Measurements from ENCODE around the gene DCAKD.

DNA sequence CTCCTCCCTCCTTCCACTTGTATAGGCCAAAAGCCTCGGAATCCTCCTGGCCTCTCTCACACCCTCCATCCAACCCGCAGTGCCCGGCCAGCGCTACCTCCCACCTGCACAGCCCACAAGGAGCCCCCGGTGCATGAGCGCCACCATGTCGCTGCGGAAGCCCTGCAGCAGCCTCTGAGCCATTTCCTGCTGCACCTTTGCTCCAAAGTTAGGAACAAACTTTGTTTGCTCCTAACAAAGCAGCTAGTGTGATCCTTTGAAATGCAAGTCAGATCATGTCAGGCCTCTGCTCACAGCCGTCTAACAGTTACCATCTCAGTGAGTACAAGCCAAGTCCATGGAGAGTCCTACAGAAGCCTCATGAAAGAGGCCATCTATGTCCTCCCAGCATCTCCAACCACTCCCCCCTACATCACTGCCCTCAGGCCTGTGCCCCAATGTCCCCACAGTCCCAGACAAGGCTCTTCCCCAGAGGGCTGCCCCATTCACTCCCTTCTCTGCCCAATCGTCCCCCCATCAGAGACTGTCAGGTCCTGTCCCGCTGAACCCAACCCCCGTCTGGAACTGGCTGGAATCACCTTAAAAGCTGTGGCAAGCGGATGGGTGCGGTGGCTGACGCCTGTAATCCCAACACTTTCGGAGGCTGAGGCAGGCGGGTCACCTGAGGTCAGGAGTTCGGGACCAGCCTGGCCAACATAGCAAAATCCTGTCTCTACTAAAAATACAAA is 7.5 kb downstream of the DCAKD start:
- TF ChIP-seq, protein P1, sequence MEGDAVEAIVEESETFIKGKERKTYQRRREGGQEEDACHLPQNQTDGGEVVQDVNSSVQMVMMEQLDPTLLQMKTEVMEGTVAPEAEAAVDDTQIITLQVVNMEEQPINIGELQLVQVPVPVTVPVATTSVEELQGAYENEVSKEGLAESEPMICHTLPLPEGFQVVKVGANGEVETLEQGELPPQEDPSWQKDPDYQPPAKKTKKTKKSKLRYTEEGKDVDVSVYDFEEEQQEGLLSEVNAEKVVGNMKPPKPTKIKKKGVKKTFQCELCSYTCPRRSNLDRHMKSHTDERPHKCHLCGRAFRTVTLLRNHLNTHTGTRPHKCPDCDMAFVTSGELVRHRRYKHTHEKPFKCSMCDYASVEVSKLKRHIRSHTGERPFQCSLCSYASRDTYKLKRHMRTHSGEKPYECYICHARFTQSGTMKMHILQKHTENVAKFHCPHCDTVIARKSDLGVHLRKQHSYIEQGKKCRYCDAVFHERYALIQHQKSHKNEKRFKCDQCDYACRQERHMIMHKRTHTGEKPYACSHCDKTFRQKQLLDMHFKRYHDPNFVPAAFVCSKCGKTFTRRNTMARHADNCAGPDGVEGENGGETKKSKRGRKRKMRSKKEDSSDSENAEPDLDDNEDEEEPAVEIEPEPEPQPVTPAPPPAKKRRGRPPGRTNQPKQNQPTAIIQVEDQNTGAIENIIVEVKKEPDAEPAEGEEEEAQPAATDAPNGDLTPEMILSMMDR (IDR thresholded peaks at IDR 0.05): no peak
- no peak for TF ChIP-seq EP300 (IDR thresholded peaks at IDR 0.05)
- no peak for TF ChIP-seq POLR2A (IDR thresholded peaks at IDR 0.05)
